ENCODE data around the gene HOXC9. TPM values are rescaled to one million over a fixed set of nuclear protein-coding genes. Genes with fewer than 3 reads are reported as not detected.

The HOXC9 gene
- total RNA-seq, 4 donors from 2014 or later = 1.5 to 7.8 (median 1.7) TPM; not detected in 1

GRCh38 chr12:53999559-54000115, 324 bp upstream of the HOXC9 start:
- DNase-seq = peak in 1 of 2 donors; percentile 70
- Histone ChIP-seq H3K36me3 (no peaks in the 10 kb centered on the region), H3K9me3 (no peaks in the 10 kb centered on the region), H3K4me3 (peak overlapping the region; percentile 15 to 48), H3K27ac (peak overlapping the region in 1 of 2 donors; percentile 49), H3K4me1 (peaks cover 0 to 15% of the 10 kb centered on the region in 2 donors), H3K27me3 (peaks cover 29 to 64% of the 10 kb centered on the region in 2 donors)
- intact Hi-C loops (cut with DNase I; ENCODE audit: low total_unique reads) = no loop called here
- no peak for TF ChIP-seq POLR2A (IDR thresholded peaks at IDR 0.05)
- TF ChIP-seq CTCF (IDR thresholded peaks at IDR 0.05) = no peak

DNA sequence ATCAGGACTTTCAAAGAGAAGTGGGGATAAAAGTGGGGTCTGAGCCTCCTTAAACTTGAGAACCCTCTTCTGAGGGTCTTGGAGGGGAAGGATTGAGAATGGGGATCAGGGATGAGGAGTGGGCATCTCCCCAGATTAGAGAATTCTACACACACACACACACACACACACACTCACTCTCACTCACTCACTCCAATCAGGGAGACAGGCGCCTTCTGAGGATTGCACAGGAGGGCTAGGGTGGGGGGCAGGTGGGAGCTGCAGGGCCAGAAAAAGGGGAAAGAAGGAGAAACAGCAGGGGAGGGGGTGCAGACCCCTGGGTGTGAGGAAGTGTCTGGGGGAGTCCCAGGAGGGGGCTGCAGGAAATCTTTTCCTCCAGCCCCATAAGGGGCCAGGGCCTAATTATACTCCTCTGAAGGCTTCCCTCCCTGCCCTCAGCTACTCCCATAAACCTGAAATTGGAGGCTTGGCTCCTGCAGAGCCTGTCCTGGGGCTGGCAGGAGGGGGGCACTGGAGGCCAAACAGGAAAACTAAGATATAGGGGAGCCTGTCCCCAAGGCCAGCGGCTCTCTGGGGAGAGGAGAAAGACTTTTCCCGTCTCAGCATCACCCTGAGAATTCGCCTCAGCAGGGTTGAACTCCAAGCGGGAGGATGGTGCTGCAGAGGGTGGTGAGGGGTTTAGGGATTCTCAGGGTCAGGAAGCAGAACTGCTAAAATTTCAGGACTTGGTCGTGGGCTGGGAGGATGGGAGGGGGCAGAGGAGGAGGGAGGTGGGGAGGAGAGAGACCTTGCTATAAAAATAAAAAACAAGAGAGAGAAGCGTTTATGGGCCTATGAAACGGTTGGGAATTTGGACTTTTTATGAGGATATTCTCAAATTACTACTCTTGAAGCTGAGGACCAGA, 1.6 kb downstream of the HOXC9 start:
- H3K9me3 ChIP-seq = no peaks in the 10 kb centered on the region
- peaks cover 0 to 5% of the 10 kb centered on the region in 2 donors for H3K4me1 ChIP-seq
- intact Hi-C loops (cut with DNase I; ENCODE audit: low total_unique reads) = no loop called here
- no peaks in the 10 kb centered on the region for H3K36me3 ChIP-seq
- peaks cover 28 to 48% of the 10 kb centered on the region in 2 donors for H3K27me3 ChIP-seq
- H3K4me3 ChIP-seq = no peak overlapping the region
- no peak for DNase-seq
- H3K27ac ChIP-seq = no peak overlapping the region
- TF ChIP-seq POLR2A (IDR thresholded peaks at IDR 0.05) (no peak), CTCF (IDR thresholded peaks at IDR 0.05) (no peak)

- H3K27me3 ChIP-seq = peaks cover 28 to 45% of the 10 kb centered on the region in 2 donors
- H3K4me1 ChIP-seq = peaks cover 0 to 5% of the 10 kb centered on the region in 2 donors
- intact Hi-C loops (cut with DNase I; ENCODE audit: low total_unique reads) = no loop called here
- DNase-seq = no peak
- no peaks in the 10 kb centered on the region for H3K36me3 ChIP-seq
- no peak overlapping the region for H3K4me3 ChIP-seq
- H3K9me3 ChIP-seq = no peaks in the 10 kb centered on the region
- no peak overlapping the region for H3K27ac ChIP-seq
- TF ChIP-seq POLR2A (IDR thresholded peaks at IDR 0.05) (no peak), CTCF (IDR thresholded peaks at IDR 0.05) (no peak)
These were observed 2.4 kb downstream of the HOXC9 start for GRCh38 chr12:54002278-54002914.

DNA sequence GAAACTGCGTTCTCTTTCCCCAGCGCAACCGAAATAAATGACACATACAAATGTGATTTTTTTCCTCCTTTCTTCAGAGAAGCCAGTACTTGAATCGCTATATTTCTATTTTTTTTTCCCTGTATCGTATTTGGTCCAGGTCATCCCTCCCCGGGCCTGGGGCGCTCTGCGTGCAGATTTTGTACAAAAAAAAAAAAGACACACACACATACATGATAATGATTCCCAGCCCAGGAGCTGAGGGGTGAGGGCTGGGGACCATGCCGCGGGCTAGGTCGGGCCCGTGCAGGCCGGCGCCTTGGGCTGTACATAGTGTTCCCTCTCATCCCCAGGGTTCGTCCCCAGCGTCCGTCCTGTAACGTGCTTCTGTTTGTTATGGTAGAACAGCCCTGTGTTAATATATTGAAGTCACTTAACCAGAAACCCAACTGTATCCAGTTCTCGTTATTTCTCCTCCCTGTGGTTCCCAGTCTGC, 3.0 kb downstream of the HOXC9 start:
- intact Hi-C loops (cut with DNase I; ENCODE audit: low total_unique reads) = no loop called here
- TF ChIP-seq CTCF (IDR thresholded peaks at IDR 0.05) (no peak), POLR2A (IDR thresholded peaks at IDR 0.05) (no peak)
- Histone ChIP-seq H3K27ac (no peak overlapping the region), H3K36me3 (no peaks in the 10 kb centered on the region), H3K27me3 (peaks cover 28 to 41% of the 10 kb centered on the region in 2 donors), H3K4me1 (peaks cover 0 to 5% of the 10 kb centered on the region in 2 donors), H3K4me3 (no peak overlapping the region), H3K9me3 (no peaks in the 10 kb centered on the region)
- DNase-seq = no peak
